ENCODE measurements around the gene TTLL11.

The TTLL11 gene

GRCh38 chr9:121878271-121878822 lies 214.8 kb downstream of the TTLL11 start:
- no peak overlapping the region for H3K4me3 ChIP-seq (ENCODE audit: low read length)
- DNase-seq (ENCODE audit: low read depth): no peak
- TF ChIP-seq CTCF (IDR thresholded peaks at IDR 0.05; ENCODE audit: insufficient read depth, low read depth, low read length, missing control alignments): no peak

DNA sequence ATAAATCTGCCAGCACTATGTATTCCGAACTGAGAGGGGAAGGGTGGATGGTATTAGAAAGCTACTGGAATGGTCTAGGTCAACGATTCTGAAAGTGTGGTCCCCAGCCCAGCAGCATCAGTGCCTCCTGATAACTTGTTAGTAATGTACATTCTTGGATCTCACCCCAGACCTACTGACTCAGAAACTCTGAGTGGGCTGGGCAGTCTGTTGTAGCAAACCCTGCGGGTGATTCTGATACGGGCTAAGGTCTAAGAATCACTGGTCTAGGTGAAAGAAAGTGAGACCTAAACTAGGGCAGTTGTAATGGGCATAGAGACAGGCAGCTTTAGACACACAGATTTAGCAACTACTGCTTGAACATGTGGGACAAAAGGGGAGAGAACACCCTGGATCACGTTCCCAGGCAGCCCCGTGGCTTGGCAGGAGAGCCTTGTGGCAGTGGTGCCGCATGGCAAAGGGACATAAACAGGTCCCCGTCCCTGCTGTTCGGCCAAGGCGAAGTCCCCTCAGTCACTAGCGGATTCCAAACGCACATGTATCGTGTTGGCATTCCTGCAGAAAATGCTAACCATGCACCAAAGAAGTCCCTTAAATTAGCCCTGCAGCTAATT lies 216.3 kb downstream of the TTLL11 start:
- H3K4me3 ChIP-seq (ENCODE audit: low read length): no peak overlapping the region
- DNase-seq (ENCODE audit: low read depth): peak; percentile 42
- no peak for TF ChIP-seq CTCF (IDR thresholded peaks at IDR 0.05; ENCODE audit: insufficient read depth, low read depth, low read length, missing control alignments)

DNA sequence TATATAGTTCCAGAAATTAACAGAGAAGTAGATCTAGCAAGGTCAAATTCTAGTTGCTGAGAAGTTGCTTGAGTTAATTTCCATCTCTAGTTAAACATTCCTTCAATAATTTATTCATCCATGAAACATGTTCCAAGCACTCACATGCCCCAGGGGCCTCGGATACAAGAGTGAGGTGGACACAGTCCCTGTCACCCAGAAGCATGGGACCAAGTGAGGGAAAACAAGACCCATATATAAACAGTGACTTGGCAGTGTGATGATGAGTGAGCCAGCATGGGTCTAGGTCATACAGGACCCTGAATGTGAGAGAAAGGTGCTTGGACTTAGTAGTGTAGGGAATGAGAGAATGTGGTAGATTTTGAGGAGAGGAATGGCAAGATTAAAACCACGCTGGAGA lies 216.9 kb downstream of the TTLL11 start:
- H3K4me3 ChIP-seq (ENCODE audit: low read length): no peak overlapping the region
- TF ChIP-seq CTCF (IDR thresholded peaks at IDR 0.05; ENCODE audit: insufficient read depth, low read depth, low read length, missing control alignments): no peak
- DNase-seq (ENCODE audit: low read depth): no peak

GRCh38 chr9:121874524-121874923 lies 218.6 kb downstream of the TTLL11 start:
- DNase-seq (ENCODE audit: low read depth): no peak

DNA sequence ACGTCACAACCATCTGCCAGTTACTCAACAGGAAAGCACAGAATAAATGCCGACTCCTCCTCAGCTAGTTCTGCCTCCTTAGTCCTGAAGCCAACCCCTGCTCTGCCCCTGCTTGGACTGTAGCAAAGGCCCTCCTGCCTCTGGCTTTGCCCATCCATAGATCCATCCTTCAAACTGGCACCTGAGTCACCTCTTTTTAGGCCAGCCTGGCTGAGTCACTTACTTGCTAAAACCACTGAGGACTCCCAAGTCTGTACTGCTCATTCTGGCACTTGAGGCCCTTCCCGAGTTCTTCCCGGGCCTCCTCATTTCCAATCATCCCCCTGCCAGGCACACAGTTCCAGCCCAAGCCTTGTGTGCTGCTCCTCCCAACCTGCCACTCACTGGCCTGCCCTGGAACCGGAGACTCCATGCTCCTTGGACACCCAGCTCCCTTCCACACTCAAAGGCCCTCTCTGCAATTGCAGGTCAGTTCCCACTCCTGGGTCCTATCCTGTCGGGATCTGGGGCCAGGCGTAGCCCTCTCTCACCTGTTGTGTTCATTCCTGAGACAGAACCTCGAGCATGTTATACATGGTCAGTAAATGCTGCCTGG lies 221.6 kb downstream of the TTLL11 start:
- peak; percentile 39 for DNase-seq (ENCODE audit: low read depth)
- no peak overlapping the region for H3K4me3 ChIP-seq (ENCODE audit: low read length)
- no peak for TF ChIP-seq CTCF (IDR thresholded peaks at IDR 0.05; ENCODE audit: insufficient read depth, low read depth, low read length, missing control alignments)

More at GRCh38 chr9:121874524-121874923, 218.6 kb downstream of the TTLL11 start:
- TF ChIP-seq CTCF (IDR thresholded peaks at IDR 0.05; ENCODE audit: insufficient read depth, low read depth, low read length, missing control alignments): no peak
- H3K4me3 ChIP-seq (ENCODE audit: low read length): no peak overlapping the region

DNA sequence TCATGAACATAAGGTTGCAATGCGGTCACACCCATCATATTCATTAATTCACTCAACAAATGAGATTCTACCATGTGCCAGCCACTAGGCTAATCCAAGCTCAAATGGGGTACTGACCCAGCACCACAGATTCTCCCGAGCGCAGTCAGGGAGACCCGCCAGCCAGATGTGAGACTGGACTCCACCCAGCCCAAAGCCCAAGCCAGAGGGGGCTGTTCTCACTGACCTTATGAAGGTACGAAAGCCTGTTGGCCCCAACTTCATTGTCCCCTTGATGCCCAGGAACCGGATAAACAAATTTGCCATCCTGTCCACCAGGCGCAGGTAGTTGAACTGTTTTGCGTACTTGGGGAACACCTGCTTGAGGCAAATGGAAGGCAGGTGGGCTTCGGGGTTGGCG lies 222.8 kb downstream of the TTLL11 start:
- no peak for TF ChIP-seq CTCF (IDR thresholded peaks at IDR 0.05; ENCODE audit: insufficient read depth, low read depth, low read length, missing control alignments)

More for the DNA sequence above, 222.8 kb downstream of the TTLL11 start:
- no peak overlapping the region for H3K4me3 ChIP-seq (ENCODE audit: low read length)
- no peak for DNase-seq (ENCODE audit: low read depth)
